Esophagus squamous epithelium (tissue), 4 donors: ENCODE measurements around the gene ATP10A.

ENCODE experiments used
- POLR2A ChIP-seq, 4 donors: fragments of 450-650 bp; IDR thresholded peaks; one replicate each; pipeline ENCODE4 v1.6.1; 2017; ENCODE audit warnings: antibody characterized with exemption in 4 of 4, mild to moderate bottlenecking in 4 of 4, moderate library complexity in 3 of 4
- TF ChIP-seq, protein P1 (sequence below), 6 experiments: fragments of 450-650 bp in 4 of 6; fragments of 200-600 bp in 2 of 6; sonication (generic) in 2 of 6; IDR thresholded peaks; one replicate each; pipeline ENCODE4 v1.5.1; 2016 to 2019; ENCODE audit warnings: antibody characterized with exemption in 6 of 6, mild to moderate bottlenecking in 4 of 6, moderate library complexity in 4 of 6

DNA sequence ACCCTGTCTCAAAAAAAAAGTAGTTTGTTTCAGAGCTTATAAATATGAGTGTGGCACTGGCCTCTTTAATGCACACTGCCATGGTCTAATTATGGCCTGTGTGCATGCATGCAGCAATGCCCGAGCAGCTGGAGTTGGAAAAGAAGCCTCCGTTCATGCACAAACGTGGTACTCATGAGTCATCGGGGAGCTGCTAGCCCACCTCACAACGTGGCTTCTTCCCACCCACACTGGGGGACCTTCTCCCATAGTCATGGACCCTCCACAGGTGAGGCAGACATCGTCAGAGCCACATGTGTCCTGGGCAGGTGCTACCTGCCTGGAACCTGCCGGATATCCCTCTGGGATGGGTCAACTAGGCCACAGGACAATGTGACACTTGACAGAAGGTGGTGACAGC lies 66.7 kb downstream of the ATP10A start:
- TF ChIP-seq, protein P1, sequence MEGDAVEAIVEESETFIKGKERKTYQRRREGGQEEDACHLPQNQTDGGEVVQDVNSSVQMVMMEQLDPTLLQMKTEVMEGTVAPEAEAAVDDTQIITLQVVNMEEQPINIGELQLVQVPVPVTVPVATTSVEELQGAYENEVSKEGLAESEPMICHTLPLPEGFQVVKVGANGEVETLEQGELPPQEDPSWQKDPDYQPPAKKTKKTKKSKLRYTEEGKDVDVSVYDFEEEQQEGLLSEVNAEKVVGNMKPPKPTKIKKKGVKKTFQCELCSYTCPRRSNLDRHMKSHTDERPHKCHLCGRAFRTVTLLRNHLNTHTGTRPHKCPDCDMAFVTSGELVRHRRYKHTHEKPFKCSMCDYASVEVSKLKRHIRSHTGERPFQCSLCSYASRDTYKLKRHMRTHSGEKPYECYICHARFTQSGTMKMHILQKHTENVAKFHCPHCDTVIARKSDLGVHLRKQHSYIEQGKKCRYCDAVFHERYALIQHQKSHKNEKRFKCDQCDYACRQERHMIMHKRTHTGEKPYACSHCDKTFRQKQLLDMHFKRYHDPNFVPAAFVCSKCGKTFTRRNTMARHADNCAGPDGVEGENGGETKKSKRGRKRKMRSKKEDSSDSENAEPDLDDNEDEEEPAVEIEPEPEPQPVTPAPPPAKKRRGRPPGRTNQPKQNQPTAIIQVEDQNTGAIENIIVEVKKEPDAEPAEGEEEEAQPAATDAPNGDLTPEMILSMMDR (IDR thresholded peaks at IDR 0.05), result no peak
- no peak for TF ChIP-seq POLR2A (IDR thresholded peaks at IDR 0.05)
